Lung (tissue), 12 donors: Measurements from ENCODE around the gene ARHGEF33. TPM values are rescaled to one million over a fixed set of nuclear protein-coding genes. Genes with fewer than 3 reads are reported as not detected.
A peak's percentile ranks its signal among the peaks of the same experiment; 100 is the strongest.

Experiments used
- ATAC-seq: fragments of 200-7000 bp; cut with Tn5 transposase; one replicate; pipeline ENCODE4 v1.9.1; 2020; ENCODE audit warnings: moderate number of reproducible peaks; ENCODE audit not compliant: insufficient read depth, low FRiP score
- DNase-seq, 3 donors: peaks; one replicate each; pipeline ENCODE4 v3.0.0-alpha.2; 2013 to 2017
- H3K27ac ChIP-seq, 2 donors: one replicate each; pipeline ENCODE4 v1.5.1; 2013; ENCODE audit warnings: mild to moderate bottlenecking in 2 of 2, moderate library complexity in 2 of 2, control low read depth in 1 of 2, inconsistent platforms in 1 of 2, low read depth in 1 of 2, low read length in 1 of 2
- H3K27me3 ChIP-seq, 3 donors: one replicate each; pipeline ENCODE4 v1.5.1; 2013; ENCODE audit warnings: low read length in 2 of 3; ENCODE audit not compliant: control insufficient read depth in 3 of 3, insufficient read depth in 3 of 3
- H3K36me3 ChIP-seq, 4 donors: one replicate each; pipeline ENCODE4 v1.5.1; 2013; ENCODE audit warnings: low read length in 4 of 4, mild to moderate bottlenecking in 1 of 4, moderate library complexity in 1 of 4; ENCODE audit not compliant: control insufficient read depth in 4 of 4, insufficient read depth in 4 of 4
- H3K4me1 ChIP-seq, 5 donors: one replicate each; pipeline ENCODE4 v1.5.1; 2013; ENCODE audit warnings: low read length in 5 of 5, mild to moderate bottlenecking in 2 of 5, moderate library complexity in 1 of 5; ENCODE audit not compliant: control insufficient read depth in 5 of 5, insufficient read depth in 5 of 5
- H3K4me3 ChIP-seq: one replicate; pipeline ENCODE4 v1.5.1; 2013; ENCODE audit warnings: mild to moderate bottlenecking, control low read depth, moderate library complexity
- H3K9ac ChIP-seq, 2 donors: one replicate each; pipeline ENCODE4 v1.5.1; 2013; ENCODE audit warnings: low read length in 2 of 2, control low read depth in 1 of 2; ENCODE audit not compliant: insufficient read depth in 1 of 2
- H3K9me3 ChIP-seq, 4 donors: one replicate each; pipeline ENCODE4 v1.5.1; 2013; ENCODE audit warnings: low read length in 3 of 4, mild to moderate bottlenecking in 1 of 4, moderate library complexity in 1 of 4; ENCODE audit not compliant: control insufficient read depth in 4 of 4, insufficient read depth in 3 of 4
- CTCF ChIP-seq: IDR thresholded peaks from 2 replicates; pipeline ENCODE4 v1.5.1; 2012; ENCODE audit warnings: mild to moderate bottlenecking; ENCODE audit errors: control extremely low read depth, extremely low read depth
- WGBS, 2 donors: extraction: QIAGEN DNeasy Blood & Tissue Kit; methylation state at CpG; one replicate each; pipeline ENCODE4 v1.1.7; 2013; 5-methylcytosine and 5-hydroxymethylcytosine counted together
- polyA plus RNA-seq, 2 donors: library from polyadenylated mRNA; stranded (reverse); fragments of 200-250 nt; gene quantifications; one replicate each; pipeline ENCODE4 v1.2.1, GENCODE V29; 2013
- total RNA-seq, 2 donors: library from RNA; depleted of rRNA in 1 of 2; stranded (reverse); fragments of >200 nt in 1 of 2; gene quantifications; one replicate each; pipeline ENCODE4 v1.2.1, GENCODE V29; 2014 to 2021
- donor health status: control.
- donor health status: control.
- donor health status: Bipolar disorder and iron deficiency.
- donor health status: healthy.
- donor health status: DM: yes; HTN: yes; CAD: no.

ARHGEF33 gene
- total and polyA plus RNA-seq, 4 donors: 0.23 to 5.5 (median 0.68) TPM

DNA sequence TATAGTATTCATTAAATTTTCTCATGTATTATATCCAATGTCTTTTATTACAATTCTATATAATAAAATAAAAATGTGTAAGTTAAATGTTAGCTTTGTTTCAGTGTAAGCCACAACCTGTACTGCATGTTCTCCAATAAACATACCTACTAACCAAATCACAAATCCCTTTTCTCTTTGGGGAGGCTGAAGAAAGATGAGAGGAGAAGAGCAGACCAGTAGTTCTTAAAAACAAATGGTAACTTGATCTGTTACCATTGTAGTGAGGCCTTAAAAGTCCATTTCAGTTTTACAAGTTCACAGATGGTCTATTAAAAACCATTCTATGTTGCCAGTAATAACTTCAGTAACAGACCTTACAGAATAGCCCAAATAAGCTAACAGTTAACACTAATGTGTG, 130.7 kb downstream of the ARHGEF33 start:
- peaks cover 0 to 5% (median 0%) of the 10 kb centered on the region in 5 donors for H3K4me1 ChIP-seq
- H3K27me3 ChIP-seq: no peaks in the 10 kb centered on the region
- no peak overlapping the region for H3K9ac ChIP-seq
- no peak for DNase-seq
- no peak overlapping the region for H3K4me3 ChIP-seq
- ATAC-seq: no peak
- peak overlapping the region in 1 of 2 donors; percentile 21 for H3K27ac ChIP-seq
- no peaks in the 10 kb centered on the region for H3K9me3 ChIP-seq
- TF ChIP-seq CTCF: no peak
- H3K36me3 ChIP-seq: peaks cover 0 to 7% (median 3%) of the 10 kb centered on the region in 4 donors

- Histone ChIP-seq H3K27ac (peak overlapping the region in 1 of 2 donors; percentile 9), H3K4me1 (peaks cover 0 to 2% (median 0%) of the 10 kb centered on the region in 5 donors), H3K9me3 (no peaks in the 10 kb centered on the region), H3K36me3 (peaks cover 0 to 8% (median 3%) of the 10 kb centered on the region in 4 donors), H3K27me3 (no peaks in the 10 kb centered on the region), H3K9ac (no peak overlapping the region), H3K4me3 (no peak overlapping the region)
- no peak for ATAC-seq
- TF ChIP-seq CTCF: no peak
- WGBS, 2 donors: 73 to 81% methylated on average over 6 of the region's 6 CpGs
- no peak for DNase-seq
Measured at GRCh38 chr2:39022642-39023235, 133.1 kb downstream of the ARHGEF33 start.

DNA sequence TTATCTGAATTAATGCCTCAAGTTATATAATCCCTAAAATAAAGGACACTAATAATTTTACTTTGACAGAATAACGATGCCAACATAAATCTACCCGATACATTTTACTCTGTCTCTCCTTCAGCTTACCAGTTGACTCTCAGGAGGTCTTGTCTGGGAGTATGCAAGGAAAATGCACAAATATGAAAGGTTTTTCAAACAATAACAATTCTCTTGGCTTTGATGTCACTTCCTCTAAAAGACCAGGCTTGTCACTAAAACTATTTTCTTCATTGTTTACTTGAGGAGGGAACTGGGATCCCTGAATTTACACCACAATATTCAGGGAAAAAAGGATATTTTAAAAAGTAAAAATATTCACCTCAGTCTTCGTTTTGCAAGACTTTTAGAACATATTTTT, 134.0 kb downstream of the ARHGEF33 start:
- Histone ChIP-seq H3K4me3 (no peak overlapping the region), H3K4me1 (peaks cover 0 to 2% (median 0%) of the 10 kb centered on the region in 5 donors), H3K27ac (no peak overlapping the region), H3K36me3 (peaks cover 0 to 11% (median 3%) of the 10 kb centered on the region in 4 donors), H3K9me3 (no peaks in the 10 kb centered on the region), H3K27me3 (no peaks in the 10 kb centered on the region), H3K9ac (no peak overlapping the region)
- WGBS, 2 donors: 82 to 84% methylated on average over 3 of the region's 3 CpGs
- TF ChIP-seq CTCF: no peak
- no peak for ATAC-seq
- DNase-seq: no peak

DNA sequence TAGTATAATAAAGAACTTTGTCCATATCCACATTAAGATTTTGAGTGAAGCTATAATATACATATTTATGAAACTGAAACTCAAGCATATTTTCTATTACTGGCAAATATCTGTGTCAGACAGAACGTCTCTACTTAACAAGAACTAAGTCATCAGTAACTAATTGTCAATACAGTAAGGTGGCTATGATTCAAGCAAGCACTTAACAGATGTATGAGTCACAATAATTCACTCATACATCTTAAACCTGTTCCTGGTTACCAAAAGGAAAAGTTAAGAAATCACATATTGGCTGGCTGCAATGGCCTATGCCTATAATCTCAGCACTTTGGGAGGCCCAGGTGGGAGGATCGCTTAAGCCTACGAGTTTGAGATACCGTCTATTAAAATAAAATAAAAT, 135.2 kb downstream of the ARHGEF33 start:
- ATAC-seq: no peak

More for the DNA sequence above, 135.2 kb downstream of the ARHGEF33 start:
- Histone ChIP-seq H3K27ac (no peak overlapping the region), H3K9me3 (no peaks in the 10 kb centered on the region), H3K4me3 (no peak overlapping the region), H3K27me3 (no peaks in the 10 kb centered on the region), H3K9ac (no peak overlapping the region), H3K36me3 (peaks cover 0 to 11% (median 3%) of the 10 kb centered on the region in 4 donors), H3K4me1 (peaks cover 0 to 2% (median 0%) of the 10 kb centered on the region in 5 donors)
- no peak for DNase-seq
- TF ChIP-seq CTCF: no peak
- WGBS, 2 donors: 89 to 94% methylated on average over 4 of the region's 4 CpGs
